GM12878 (cell line): Measurements from ENCODE around the gene CHST8. TPM values are rescaled to one million over a fixed set of nuclear protein-coding genes. Genes with fewer than 3 reads are reported as not detected.

Experiments
- ASH2L ChIP-seq: fragments of 300-600, 200-600 bp; sonication (generic); IDR thresholded peaks from 2 replicates; pipeline ENCODE4 v1.6.1; 2017; ENCODE audit warnings: low read depth, mild to moderate bottlenecking, borderline replicate concordance
- BCL11A ChIP-seq: IDR thresholded peaks from 2 replicates; pipeline ENCODE4 v1.6.1; 2011; ENCODE audit warnings: low read depth, low read length
- DPF2 ChIP-seq: fragments of 450-650 bp; IDR thresholded peaks from 2 replicates; pipeline ENCODE4 v1.6.1; 2017; ENCODE audit warnings: mild to moderate bottlenecking
- ESRRA ChIP-seq: IDR thresholded peaks from 2 replicates; pipeline ENCODE4 v1.6.1; 2012; ENCODE audit warnings: mild to moderate bottlenecking, low read length, improper control_type of control experiment
- FOXK2 ChIP-seq: fragments of 450-650 bp; IDR thresholded peaks from 2 replicates; pipeline ENCODE4 v1.6.1; 2017; ENCODE audit warnings: mild to moderate bottlenecking, moderate library complexity
- NRF1 ChIP-seq: conservative IDR thresholded peaks from 2 replicates; pipeline ENCODE4 v1.6.1; 2011; ENCODE audit warnings: mild to moderate bottlenecking, low read depth, low read length, improper control_type of control experiment
- polyA plus RNA-seq, 11 experiments: library from polyadenylated mRNA; depleted of rRNA in 4 of 11; unstranded in 6 of 11; stranded (reverse) in 5 of 11; fragments of >200 nt; fragmentation: Nextera tagmentation in 4 of 11; fragmentation: Illumina TruSeq in 1 of 11; extraction: Ambion mirVana in 4 of 11; extraction: Trizol in 1 of 11; gene quantifications; 1 replicate in 1 of 11; 2 replicates in 10 of 11; pipeline versions ENCODE4 v1.2.1 to v1.2.3, GENCODE V29; 2011 to 2016; ENCODE audit warnings: inconsistent platforms in 2 of 11, missing spikeins in 2 of 11, low read depth in 1 of 11
- total RNA-seq, 4 experiments: library from RNA; depleted of rRNA in 3 of 4; stranded (reverse); fragments of >200 nt in 3 of 4; fragmentation: Illumina TruSeq in 1 of 4; extraction: Trizol in 1 of 4; gene quantifications; 2 replicates each; pipeline versions ENCODE4 v1.2.1 to v1.2.3, GENCODE V29; 2013 to 2021
- TF ChIP-seq, protein P1 (sequence below): IDR thresholded peaks from 2 replicates; pipeline ENCODE4 v1.6.1; 2012; ENCODE audit warnings: low read depth, low read length, improper control_type of control experiment
- TF ChIP-seq, protein P2 (sequence below): IDR thresholded peaks from 2 replicates; pipeline ENCODE4 v1.6.1; 2011; ENCODE audit warnings: borderline replicate concordance, low read depth, mild to moderate bottlenecking, moderate library complexity, mixed read lengths, low read length; ENCODE audit not compliant: insufficient read depth; ENCODE audit errors: extremely low read length
- TF ChIP-seq, protein P3 (sequence below): IDR thresholded peaks from 2 replicates; pipeline ENCODE4 v1.6.1; 2012; ENCODE audit warnings: low read depth, low read length, improper control_type of control experiment
- TF ChIP-seq, protein P4 (sequence below): fragments of 450-650 bp; IDR thresholded peaks from 2 replicates; pipeline ENCODE4 v1.6.1; 2016; ENCODE audit warnings: mild to moderate bottlenecking, moderate library complexity, borderline replicate concordance
- TF ChIP-seq, protein P5 (sequence below): IDR thresholded peaks from 2 replicates; pipeline ENCODE4 v1.6.1; 2012; ENCODE audit warnings: low read depth, low read length, improper control_type of control experiment
- TF ChIP-seq, protein P6 (sequence below): fragments of 450-650 bp; IDR thresholded peaks from 2 replicates; pipeline ENCODE4 v1.6.1; 2016; ENCODE audit warnings: mild to moderate bottlenecking

The CHST8 gene
- total and polyA plus RNA-seq, 10 of the 15 experiments (the other 5 are each of a cell fraction or from before 2014, with no cell fraction given) = 0.06 TPM; not detected in 9

DNA sequence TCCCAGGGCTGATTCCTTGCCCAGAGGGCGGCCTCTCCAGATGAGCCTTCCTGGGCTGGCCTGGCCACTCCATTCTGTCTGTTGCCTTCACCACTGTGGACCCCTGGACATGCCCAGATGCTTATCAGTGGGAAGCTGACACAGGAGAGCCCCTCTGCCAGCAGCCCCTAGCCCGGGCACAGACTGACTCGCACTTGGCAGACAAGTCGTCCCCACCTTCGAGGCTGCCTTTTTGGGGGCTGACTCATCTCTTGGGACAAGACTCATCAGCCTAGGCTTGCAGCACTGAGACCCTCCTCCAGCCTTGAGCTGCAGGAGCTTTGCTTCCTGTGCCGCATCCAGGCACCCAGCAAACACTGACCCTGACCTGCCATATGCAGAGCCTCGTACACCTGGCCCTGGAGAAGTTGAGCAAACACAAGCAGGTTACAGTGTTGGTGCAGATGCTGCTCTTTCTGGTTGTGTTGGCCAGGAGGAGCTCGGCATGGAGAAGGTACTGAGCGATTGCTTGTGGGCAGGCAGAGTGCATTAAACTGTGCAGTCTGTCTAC is 8.1 kb downstream of the CHST8 start (continued):
- TF ChIP-seq, protein P1, sequence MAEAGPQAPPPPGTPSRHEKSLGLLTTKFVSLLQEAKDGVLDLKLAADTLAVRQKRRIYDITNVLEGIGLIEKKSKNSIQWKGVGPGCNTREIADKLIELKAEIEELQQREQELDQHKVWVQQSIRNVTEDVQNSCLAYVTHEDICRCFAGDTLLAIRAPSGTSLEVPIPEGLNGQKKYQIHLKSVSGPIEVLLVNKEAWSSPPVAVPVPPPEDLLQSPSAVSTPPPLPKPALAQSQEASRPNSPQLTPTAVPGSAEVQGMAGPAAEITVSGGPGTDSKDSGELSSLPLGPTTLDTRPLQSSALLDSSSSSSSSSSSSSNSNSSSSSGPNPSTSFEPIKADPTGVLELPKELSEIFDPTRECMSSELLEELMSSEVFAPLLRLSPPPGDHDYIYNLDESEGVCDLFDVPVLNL = no peak
- TF ChIP-seq NRF1 (no peak), ASH2L (no peak), BCL11A (no peak), DPF2 (no peak), ESRRA (no peak), FOXK2 (no peak)
- TF ChIP-seq, protein P2, sequence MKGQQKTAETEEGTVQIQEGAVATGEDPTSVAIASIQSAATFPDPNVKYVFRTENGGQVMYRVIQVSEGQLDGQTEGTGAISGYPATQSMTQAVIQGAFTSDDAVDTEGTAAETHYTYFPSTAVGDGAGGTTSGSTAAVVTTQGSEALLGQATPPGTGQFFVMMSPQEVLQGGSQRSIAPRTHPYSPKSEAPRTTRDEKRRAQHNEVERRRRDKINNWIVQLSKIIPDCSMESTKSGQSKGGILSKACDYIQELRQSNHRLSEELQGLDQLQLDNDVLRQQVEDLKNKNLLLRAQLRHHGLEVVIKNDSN = no peak
- TF ChIP-seq, protein P3, sequence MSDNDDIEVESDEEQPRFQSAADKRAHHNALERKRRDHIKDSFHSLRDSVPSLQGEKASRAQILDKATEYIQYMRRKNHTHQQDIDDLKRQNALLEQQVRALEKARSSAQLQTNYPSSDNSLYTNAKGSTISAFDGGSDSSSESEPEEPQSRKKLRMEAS = no peak
- TF ChIP-seq, protein P4, sequence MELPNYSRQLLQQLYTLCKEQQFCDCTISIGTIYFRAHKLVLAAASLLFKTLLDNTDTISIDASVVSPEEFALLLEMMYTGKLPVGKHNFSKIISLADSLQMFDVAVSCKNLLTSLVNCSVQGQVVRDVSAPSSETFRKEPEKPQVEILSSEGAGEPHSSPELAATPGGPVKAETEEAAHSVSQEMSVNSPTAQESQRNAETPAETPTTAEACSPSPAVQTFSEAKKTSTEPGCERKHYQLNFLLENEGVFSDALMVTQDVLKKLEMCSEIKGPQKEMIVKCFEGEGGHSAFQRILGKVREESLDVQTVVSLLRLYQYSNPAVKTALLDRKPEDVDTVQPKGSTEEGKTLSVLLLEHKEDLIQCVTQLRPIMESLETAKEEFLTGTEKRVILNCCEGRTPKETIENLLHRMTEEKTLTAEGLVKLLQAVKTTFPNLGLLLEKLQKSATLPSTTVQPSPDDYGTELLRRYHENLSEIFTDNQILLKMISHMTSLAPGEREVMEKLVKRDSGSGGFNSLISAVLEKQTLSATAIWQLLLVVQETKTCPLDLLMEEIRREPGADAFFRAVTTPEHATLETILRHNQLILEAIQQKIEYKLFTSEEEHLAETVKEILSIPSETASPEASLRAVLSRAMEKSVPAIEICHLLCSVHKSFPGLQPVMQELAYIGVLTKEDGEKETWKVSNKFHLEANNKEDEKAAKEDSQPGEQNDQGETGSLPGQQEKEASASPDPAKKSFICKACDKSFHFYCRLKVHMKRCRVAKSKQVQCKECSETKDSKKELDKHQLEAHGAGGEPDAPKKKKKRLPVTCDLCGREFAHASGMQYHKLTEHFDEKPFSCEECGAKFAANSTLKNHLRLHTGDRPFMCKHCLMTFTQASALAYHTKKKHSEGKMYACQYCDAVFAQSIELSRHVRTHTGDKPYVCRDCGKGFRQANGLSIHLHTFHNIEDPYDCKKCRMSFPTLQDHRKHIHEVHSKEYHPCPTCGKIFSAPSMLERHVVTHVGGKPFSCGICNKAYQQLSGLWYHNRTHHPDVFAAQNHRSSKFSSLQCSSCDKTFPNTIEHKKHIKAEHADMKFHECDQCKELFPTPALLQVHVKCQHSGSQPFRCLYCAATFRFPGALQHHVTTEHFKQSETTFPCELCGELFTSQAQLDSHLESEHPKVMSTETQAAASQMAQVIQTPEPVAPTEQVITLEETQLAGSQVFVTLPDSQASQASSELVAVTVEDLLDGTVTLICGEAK = no peak
- TF ChIP-seq, protein P5, sequence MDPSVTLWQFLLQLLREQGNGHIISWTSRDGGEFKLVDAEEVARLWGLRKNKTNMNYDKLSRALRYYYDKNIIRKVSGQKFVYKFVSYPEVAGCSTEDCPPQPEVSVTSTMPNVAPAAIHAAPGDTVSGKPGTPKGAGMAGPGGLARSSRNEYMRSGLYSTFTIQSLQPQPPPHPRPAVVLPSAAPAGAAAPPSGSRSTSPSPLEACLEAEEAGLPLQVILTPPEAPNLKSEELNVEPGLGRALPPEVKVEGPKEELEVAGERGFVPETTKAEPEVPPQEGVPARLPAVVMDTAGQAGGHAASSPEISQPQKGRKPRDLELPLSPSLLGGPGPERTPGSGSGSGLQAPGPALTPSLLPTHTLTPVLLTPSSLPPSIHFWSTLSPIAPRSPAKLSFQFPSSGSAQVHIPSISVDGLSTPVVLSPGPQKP = no peak
- TF ChIP-seq, protein P6, sequence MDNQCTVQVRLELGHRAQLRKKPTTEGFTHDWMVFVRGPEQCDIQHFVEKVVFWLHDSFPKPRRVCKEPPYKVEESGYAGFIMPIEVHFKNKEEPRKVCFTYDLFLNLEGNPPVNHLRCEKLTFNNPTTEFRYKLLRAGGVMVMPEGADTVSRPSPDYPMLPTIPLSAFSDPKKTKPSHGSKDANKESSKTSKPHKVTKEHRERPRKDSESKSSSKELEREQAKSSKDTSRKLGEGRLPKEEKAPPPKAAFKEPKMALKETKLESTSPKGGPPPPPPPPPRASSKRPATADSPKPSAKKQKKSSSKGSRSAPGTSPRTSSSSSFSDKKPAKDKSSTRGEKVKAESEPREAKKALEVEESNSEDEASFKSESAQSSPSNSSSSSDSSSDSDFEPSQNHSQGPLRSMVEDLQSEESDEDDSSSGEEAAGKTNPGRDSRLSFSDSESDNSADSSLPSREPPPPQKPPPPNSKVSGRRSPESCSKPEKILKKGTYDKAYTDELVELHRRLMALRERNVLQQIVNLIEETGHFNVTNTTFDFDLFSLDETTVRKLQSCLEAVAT = no peak
